ENCODE data around the gene BRD9. TPM values are rescaled to one million over a fixed set of nuclear protein-coding genes. Genes with fewer than 3 reads are reported as not detected.

BRD9 gene
- polyA plus RNA-seq, 2 of the 4 experiments (the other 2 are of a cell fraction) = 11.6 to 28.9 TPM

DNA sequence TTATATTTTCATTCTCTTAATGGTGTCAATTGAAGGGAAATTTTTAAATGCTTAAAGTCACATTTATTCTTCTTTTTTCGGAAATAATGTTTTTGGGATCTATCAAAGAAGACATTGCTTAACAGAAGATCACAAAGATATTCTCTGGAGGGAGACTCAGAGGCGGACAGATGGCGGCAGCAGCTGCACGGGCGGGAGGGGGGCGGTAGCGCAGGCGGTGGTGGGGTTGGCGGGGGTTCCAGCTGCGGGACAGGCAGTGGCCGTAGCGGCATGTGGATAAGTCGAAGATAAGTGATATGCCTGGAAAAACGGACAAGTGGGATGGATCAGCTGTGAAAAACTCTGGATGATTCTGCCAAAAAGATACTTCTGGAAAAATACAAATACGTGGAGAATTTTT is 76.4 kb downstream of the BRD9 start:
- H3K27ac ChIP-seq = no peak overlapping the region
- DNase-seq (ENCODE audit: low read depth in 1 of 2, low spot score in 1 of 2) (no peak), ATAC-seq (no peak), FAIRE-seq (no peak)
- H3K4me1 ChIP-seq = no peaks in the 10 kb centered on the region
- ChIA-PET POLR2A (no interaction called here), CTCF (no interaction called here)
- TF ChIP-seq CBX2 (IDR thresholded peaks at IDR 0.05; ENCODE audit: borderline replicate concordance, low read depth) = no peak
- no peak for TF ChIP-seq EP300 (IDR thresholded peaks at IDR 0.05)
- TF ChIP-seq NPAS2 (CRISPR knock-in tag; IDR thresholded peaks at IDR 0.05; ENCODE audit: borderline replicate concordance) = no peak
- no peak for TF ChIP-seq NR3C1 (IDR thresholded peaks at IDR 0.05)
- TF ChIP-seq, protein P1, sequence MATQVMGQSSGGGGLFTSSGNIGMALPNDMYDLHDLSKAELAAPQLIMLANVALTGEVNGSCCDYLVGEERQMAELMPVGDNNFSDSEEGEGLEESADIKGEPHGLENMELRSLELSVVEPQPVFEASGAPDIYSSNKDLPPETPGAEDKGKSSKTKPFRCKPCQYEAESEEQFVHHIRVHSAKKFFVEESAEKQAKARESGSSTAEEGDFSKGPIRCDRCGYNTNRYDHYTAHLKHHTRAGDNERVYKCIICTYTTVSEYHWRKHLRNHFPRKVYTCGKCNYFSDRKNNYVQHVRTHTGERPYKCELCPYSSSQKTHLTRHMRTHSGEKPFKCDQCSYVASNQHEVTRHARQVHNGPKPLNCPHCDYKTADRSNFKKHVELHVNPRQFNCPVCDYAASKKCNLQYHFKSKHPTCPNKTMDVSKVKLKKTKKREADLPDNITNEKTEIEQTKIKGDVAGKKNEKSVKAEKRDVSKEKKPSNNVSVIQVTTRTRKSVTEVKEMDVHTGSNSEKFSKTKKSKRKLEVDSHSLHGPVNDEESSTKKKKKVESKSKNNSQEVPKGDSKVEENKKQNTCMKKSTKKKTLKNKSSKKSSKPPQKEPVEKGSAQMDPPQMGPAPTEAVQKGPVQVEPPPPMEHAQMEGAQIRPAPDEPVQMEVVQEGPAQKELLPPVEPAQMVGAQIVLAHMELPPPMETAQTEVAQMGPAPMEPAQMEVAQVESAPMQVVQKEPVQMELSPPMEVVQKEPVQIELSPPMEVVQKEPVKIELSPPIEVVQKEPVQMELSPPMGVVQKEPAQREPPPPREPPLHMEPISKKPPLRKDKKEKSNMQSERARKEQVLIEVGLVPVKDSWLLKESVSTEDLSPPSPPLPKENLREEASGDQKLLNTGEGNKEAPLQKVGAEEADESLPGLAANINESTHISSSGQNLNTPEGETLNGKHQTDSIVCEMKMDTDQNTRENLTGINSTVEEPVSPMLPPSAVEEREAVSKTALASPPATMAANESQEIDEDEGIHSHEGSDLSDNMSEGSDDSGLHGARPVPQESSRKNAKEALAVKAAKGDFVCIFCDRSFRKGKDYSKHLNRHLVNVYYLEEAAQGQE (IDR thresholded peaks at IDR 0.05) = no peak
- no peak for TF ChIP-seq RCOR1 (IDR thresholded peaks at IDR 0.05; ENCODE audit: low read depth, low read length)
- TF ChIP-seq FOXS1 (CRISPR knock-in tag; IDR thresholded peaks at IDR 0.05) = no peak
- TF ChIP-seq MAFK (IDR thresholded peaks at IDR 0.05; ENCODE audit: partially characterized antibody) = no peak
- TF ChIP-seq NFE2L2 (conservative IDR thresholded peaks at IDR 0.05; ENCODE audit: low read length) = no peak
- TF ChIP-seq SMC3 (IDR thresholded peaks at IDR 0.05) = no peak
- TF ChIP-seq, protein P2, sequence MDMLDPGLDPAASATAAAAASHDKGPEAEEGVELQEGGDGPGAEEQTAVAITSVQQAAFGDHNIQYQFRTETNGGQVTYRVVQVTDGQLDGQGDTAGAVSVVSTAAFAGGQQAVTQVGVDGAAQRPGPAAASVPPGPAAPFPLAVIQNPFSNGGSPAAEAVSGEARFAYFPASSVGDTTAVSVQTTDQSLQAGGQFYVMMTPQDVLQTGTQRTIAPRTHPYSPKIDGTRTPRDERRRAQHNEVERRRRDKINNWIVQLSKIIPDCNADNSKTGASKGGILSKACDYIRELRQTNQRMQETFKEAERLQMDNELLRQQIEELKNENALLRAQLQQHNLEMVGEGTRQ (IDR thresholded peaks at IDR 0.05) = no peak
- TF ChIP-seq ZNF302 (CRISPR knock-in tag; IDR thresholded peaks at IDR 0.05) = no peak
- H3K4me2 ChIP-seq = no peak overlapping the region
- 93% methylated on average over 12 of the region's 15 CpGs for WGBS (ENCODE audit: missing lambda C conversion rate)
- no peaks in the 10 kb centered on the region for H3K9me3 ChIP-seq
- H3K4me3 ChIP-seq = no peak overlapping the region

DNA sequence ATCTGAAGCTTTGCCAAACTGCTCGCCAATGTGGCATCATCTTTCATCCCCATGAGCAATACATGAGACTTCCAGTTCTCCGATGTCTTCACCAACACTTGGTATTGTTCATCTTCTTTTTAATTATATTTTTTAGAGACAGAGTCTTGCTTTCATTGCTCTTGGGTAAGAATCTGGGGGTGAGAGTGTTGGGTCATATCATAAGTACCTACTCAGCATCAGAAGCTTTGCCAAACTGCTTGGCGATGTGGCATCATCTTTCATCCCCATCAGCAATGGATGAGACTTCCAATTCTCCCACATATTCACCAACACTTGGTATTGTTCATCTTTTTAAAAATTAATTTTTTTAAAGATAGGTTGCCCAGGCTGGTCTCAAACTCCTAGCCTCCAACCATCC is 77.2 kb downstream of the BRD9 start:
- CTCF ChIA-PET = no interaction called here
- Histone ChIP-seq H3K4me2 (no peak overlapping the region), H3K4me1 (no peaks in the 10 kb centered on the region), H3K27ac (no peak overlapping the region), H3K9me3 (no peaks in the 10 kb centered on the region), H3K4me3 (no peak overlapping the region)
- ATAC-seq (no peak), DNase-seq (ENCODE audit: low read depth in 1 of 2, low spot score in 1 of 2) (no peak), FAIRE-seq (no peak)
- POLR2A ChIA-PET = no interaction called here
- WGBS (ENCODE audit: missing lambda C conversion rate) = 88% methylated on average over 3 of the region's 3 CpGs
- TF ChIP-seq RAD21 (conservative IDR thresholded peaks at IDR 0.05 in 1 of 2, IDR thresholded peaks at IDR 0.05 in 1 of 2) = no peak

Other genes starting within 250 kb of the BRD9 start
- 1.0 and 1.2 TPM in 2 replicates for gene TPPP, start 199.4 kb downstream of the BRD9 start, polyA plus RNA-seq (2011; rRNA removed)
- 1.2 to 1.5 TPM (median 1.4 TPM) in 3 replicates for gene TPPP, start 199.4 kb downstream of the BRD9 start, polyA plus RNA-seq (2017; fragmentation: RNase III; extraction: RNeasy Plus Mini Kit Qiagen cat#74134 plus additional on column Dnase treatment)
- gene ZDHHC11B, start 108.1 kb downstream of the BRD9 start, polyA plus RNA-seq (2011; rRNA removed) = 0.18 and 0.70 TPM in 2 replicates
- gene ZDHHC11B, start 108.1 kb downstream of the BRD9 start, polyA plus RNA-seq (2017; fragmentation: RNase III; extraction: RNeasy Plus Mini Kit Qiagen cat#74134 plus additional on column Dnase treatment) = 0.97 to 1.4 TPM (median 1.0 TPM) in 3 replicates
- 2.6 and 9.9 TPM in 2 replicates for gene ZDHHC11, start 41.8 kb downstream of the BRD9 start, polyA plus RNA-seq (2011; rRNA removed)
- gene ZDHHC11, start 41.8 kb downstream of the BRD9 start, polyA plus RNA-seq (2017; fragmentation: RNase III; extraction: RNeasy Plus Mini Kit Qiagen cat#74134 plus additional on column Dnase treatment) = 12.9 to 16.0 TPM (median 13.7 TPM) in 3 replicates
- gene TRIP13, start 83 bp upstream of the BRD9 start, polyA plus RNA-seq (2011; rRNA removed) = 62.4 and 82.4 TPM in 2 replicates
- 54.0 to 60.2 TPM (median 54.6 TPM) in 3 replicates for gene TRIP13, start 83 bp upstream of the BRD9 start, polyA plus RNA-seq (2017; fragmentation: RNase III; extraction: RNeasy Plus Mini Kit Qiagen cat#74134 plus additional on column Dnase treatment)
- 1.2 and 1.8 TPM in 2 replicates for gene NKD2, start 116.0 kb upstream of the BRD9 start, polyA plus RNA-seq (2011; rRNA removed)
- gene NKD2, start 116.0 kb upstream of the BRD9 start, polyA plus RNA-seq (2017; fragmentation: RNase III; extraction: RNeasy Plus Mini Kit Qiagen cat#74134 plus additional on column Dnase treatment) = 4.2 to 5.3 TPM (median 4.4 TPM) in 3 replicates
- gene SLC12A7, start 219.3 kb upstream of the BRD9 start, polyA plus RNA-seq (2011; rRNA removed) = 11.2 and 12.3 TPM in 2 replicates
- 18.1 to 22.5 TPM (median 19.5 TPM) in 3 replicates for gene SLC12A7, start 219.3 kb upstream of the BRD9 start, polyA plus RNA-seq (2017; fragmentation: RNase III; extraction: RNeasy Plus Mini Kit Qiagen cat#74134 plus additional on column Dnase treatment)